ENCODE results near the gene KLC4.

Gene KLC4

GRCh38 chr6:43059168-43060033, at the start of gene KLC4, which contains the start of gene MRPL2:
KLC4 (plus strand) TSS chr6:43059631; CDS start chr6:43061336, 1,705 bp downstream.
MRPL2 (minus strand) TSS chr6:43059434; CDS start chr6:43059381, 53 bp downstream.
- DNase-seq (ENCODE audit: low read depth), result peak; percentile 97

GRCh38 chr6:43011207-43011606, 48.2 kb upstream of the KLC4 start:
- no peak for DNase-seq (ENCODE audit: low read depth)

GRCh38 chr6:43012364-43012763, 47.1 kb upstream of the KLC4 start:
- DNase-seq (ENCODE audit: low read depth), result no peak

GRCh38 chr6:43013097-43013842, 46.2 kb upstream of the KLC4 start:
- peak; percentile 31 for DNase-seq (ENCODE audit: low read depth)

- peak; percentile 100 for DNase-seq (ENCODE audit: low read depth)
Measured at GRCh38 chr6:43013843-43014433, 45.5 kb upstream of the KLC4 start, which contains the start of the genes KLHDC3 and MEA1. KLHDC3 (plus strand) TSS chr6:43014249; CDS start chr6:43017193, 2,944 bp downstream. MEA1 (minus strand) TSS chr6:43013946; CDS start chr6:43013813, 133 bp downstream.

- DNase-seq (ENCODE audit: low read depth), result no peak
Measured at GRCh38 chr6:43014434-43014909, 45.0 kb upstream of the KLC4 start.

GRCh38 chr6:43016176-43016942, 43.1 kb upstream of the KLC4 start:
- no peak for DNase-seq (ENCODE audit: low read depth)

- no peak for DNase-seq (ENCODE audit: low read depth)
Measured at GRCh38 chr6:43016943-43017334, 42.5 kb upstream of the KLC4 start.

GRCh38 chr6:43019152-43019551, 40.3 kb upstream of the KLC4 start:
- no peak for DNase-seq (ENCODE audit: low read depth)

- DNase-seq (ENCODE audit: low read depth), result no peak
Measured at GRCh38 chr6:43020052-43020705, 39.3 kb upstream of the KLC4 start.

- no peak for DNase-seq (ENCODE audit: low read depth)
Measured at GRCh38 chr6:43020847-43021246, 38.6 kb upstream of the KLC4 start.

- peak; percentile 47 for DNase-seq (ENCODE audit: low read depth)
Measured at GRCh38 chr6:43021270-43022047, 38.0 kb upstream of the KLC4 start, which contains the start of gene RRP36. RRP36 (plus strand) TSS chr6:43021623; CDS start chr6:43021655, 32 bp downstream.

- DNase-seq (ENCODE audit: low read depth), result no peak
Measured at GRCh38 chr6:43024436-43024835, 35.0 kb upstream of the KLC4 start.

GRCh38 chr6:43026365-43026764, 33.1 kb upstream of the KLC4 start:
- no peak for DNase-seq (ENCODE audit: low read depth)

GRCh38 chr6:43029120-43029519, 30.3 kb upstream of the KLC4 start:
- no peak for DNase-seq (ENCODE audit: low read depth)

- DNase-seq (ENCODE audit: low read depth), result no peak
Measured at GRCh38 chr6:43032326-43032725, 27.1 kb upstream of the KLC4 start.

GRCh38 chr6:43033496-43034189, 25.8 kb upstream of the KLC4 start:
- DNase-seq (ENCODE audit: low read depth), result no peak

GRCh38 chr6:43034190-43034525, 25.3 kb upstream of the KLC4 start:
- no peak for DNase-seq (ENCODE audit: low read depth)

GRCh38 chr6:43035495-43036194, 23.8 kb upstream of the KLC4 start:
- no peak for DNase-seq (ENCODE audit: low read depth)

All from HS-27A (cell line).